ENCODE results near the gene DBNL. TPM values are rescaled to one million over a fixed set of nuclear protein-coding genes. Genes with fewer than 3 reads are reported as not detected.
"Not testable (repeated sequence)": the region's sequence is repeated elsewhere in the genome, so short reads cannot be mapped to it uniquely, and the experiment has no call there.

The DBNL gene
- polyA plus RNA-seq, 1 donor from 2014 or later = 124 TPM

DNA sequence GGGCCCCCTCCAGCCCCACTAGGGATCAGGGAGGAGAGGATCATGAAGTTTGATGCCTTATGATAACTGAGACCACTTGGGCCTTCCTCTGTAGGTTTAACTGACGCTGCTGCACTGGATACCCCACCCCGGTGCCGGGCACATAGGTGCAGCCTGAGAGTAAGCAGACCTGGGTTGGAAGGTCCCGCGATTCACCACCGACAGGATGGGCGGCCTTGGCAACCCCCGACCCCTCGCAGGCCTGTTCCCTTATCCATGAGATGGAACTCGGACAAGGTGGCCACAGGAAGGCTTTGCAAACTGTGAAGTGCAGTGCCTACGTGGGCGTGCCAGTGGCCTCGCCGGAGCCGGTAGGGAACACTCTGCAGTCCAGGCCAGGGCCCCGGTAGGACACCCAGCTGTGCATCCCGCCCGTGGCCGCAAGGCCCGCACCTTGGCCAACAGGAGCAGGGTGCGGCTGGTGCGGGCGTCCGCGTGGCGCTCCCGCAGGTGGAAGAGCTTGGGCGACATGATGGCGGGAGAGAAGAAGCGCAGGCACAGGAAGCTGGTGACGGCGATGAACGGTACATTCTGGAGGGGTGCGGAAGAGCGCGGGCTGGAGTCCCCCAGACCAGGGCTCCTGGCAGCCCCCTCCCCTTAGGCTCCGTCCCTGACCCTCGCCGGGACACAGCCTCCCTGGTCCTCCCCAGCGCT, 4.6 kb upstream of the DBNL start:
- H3K4me2 ChIP-seq (ENCODE audit: low read length); H3K27me3 ChIP-seq (ENCODE audit: insufficient read depth, low read depth, low read length); H4K20me1 ChIP-seq (ENCODE audit: insufficient read depth); H3K9me3 ChIP-seq (ENCODE audit: low read length); H2AFZ ChIP-seq (ENCODE audit: low read depth, low read length); H3K27ac ChIP-seq (ENCODE audit: low read length); H3K36me3 ChIP-seq (ENCODE audit: insufficient read depth, low read length); H3K9ac ChIP-seq (ENCODE audit: low read length); H3K79me2 ChIP-seq (replicated peaks; ENCODE audit: insufficient read depth, low read length); H3K9me2 ChIP-seq (ENCODE audit: insufficient read depth, low read length); H3F3A ChIP-seq (ENCODE audit: insufficient read depth, low read length, poor library complexity, severe bottlenecking): not testable (repeated sequence)
- peak overlapping the region; percentile 49 for H3K4me3 ChIP-seq (ENCODE audit: low read length)

DNA sequence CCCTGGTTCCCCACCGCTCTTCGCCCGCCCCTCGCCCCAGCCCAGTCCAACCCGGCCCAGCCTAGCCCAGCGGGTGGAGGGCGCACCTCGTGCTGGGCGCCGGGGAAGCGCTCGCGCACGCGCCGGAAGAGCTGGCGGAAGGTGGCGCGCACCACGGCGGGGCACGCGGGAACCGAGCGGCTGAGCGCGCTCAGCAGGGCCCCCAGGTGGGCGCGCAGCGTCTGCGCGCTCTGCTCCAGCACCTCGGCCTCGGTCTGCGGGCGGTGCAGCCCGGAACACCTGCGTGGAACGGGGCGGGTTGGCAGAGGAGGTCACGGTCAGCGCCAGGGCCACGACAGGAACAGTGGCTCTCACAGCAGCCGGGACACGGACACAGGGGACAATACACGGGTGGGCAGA, 4.0 kb upstream of the DBNL start:
- not testable (repeated sequence) for H3K9me3 ChIP-seq (ENCODE audit: low read length); H3K27ac ChIP-seq (ENCODE audit: low read length); H4K20me1 ChIP-seq (ENCODE audit: insufficient read depth); H3K9me2 ChIP-seq (ENCODE audit: insufficient read depth, low read length); H3K79me2 ChIP-seq (replicated peaks; ENCODE audit: insufficient read depth, low read length); H3K27me3 ChIP-seq (ENCODE audit: insufficient read depth, low read depth, low read length); H2AFZ ChIP-seq (ENCODE audit: low read depth, low read length); H3F3A ChIP-seq (ENCODE audit: insufficient read depth, low read length, poor library complexity, severe bottlenecking); H3K36me3 ChIP-seq (ENCODE audit: insufficient read depth, low read length); H3K4me2 ChIP-seq (ENCODE audit: low read length)
- TF ChIP-seq, protein P1, sequence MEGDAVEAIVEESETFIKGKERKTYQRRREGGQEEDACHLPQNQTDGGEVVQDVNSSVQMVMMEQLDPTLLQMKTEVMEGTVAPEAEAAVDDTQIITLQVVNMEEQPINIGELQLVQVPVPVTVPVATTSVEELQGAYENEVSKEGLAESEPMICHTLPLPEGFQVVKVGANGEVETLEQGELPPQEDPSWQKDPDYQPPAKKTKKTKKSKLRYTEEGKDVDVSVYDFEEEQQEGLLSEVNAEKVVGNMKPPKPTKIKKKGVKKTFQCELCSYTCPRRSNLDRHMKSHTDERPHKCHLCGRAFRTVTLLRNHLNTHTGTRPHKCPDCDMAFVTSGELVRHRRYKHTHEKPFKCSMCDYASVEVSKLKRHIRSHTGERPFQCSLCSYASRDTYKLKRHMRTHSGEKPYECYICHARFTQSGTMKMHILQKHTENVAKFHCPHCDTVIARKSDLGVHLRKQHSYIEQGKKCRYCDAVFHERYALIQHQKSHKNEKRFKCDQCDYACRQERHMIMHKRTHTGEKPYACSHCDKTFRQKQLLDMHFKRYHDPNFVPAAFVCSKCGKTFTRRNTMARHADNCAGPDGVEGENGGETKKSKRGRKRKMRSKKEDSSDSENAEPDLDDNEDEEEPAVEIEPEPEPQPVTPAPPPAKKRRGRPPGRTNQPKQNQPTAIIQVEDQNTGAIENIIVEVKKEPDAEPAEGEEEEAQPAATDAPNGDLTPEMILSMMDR (IDR thresholded peaks at IDR 0.05; ENCODE audit: poor library complexity, severe bottlenecking) = peak; percentile 47
- peak; percentile 25 for TF ChIP-seq MXI1 (conservative IDR thresholded peaks at IDR 0.05; ENCODE audit: poor library complexity, severe bottlenecking)
- H3K9ac ChIP-seq (ENCODE audit: low read length) = peak overlapping the region; percentile 20
- peak overlapping the region; percentile 49 for H3K4me3 ChIP-seq (ENCODE audit: low read length)

DNA sequence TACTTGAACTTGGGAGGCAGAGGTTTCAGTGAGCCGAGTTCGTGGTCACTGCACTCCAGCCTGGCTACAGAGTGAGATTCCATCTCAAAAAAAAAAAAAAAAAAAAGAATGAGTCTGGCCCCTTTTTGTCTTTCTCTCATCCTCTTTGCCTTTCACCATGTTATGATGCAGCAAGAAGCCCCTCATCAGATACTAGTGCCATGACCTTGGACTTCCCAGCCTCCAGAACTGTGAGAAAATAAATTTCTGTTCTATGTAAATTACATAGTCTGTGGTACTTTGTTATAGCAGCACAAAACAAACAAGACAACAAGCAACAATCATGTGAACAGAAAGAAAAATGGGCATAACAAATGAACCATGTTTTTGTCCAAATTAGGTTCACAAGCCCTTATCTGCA, 2.3 kb upstream of the DBNL start:
- H3K79me2 ChIP-seq (replicated peaks; ENCODE audit: insufficient read depth, low read length) = peaks cover 27% of the 10 kb centered on the region
- no peak overlapping the region for H3K27ac ChIP-seq (ENCODE audit: low read length)
- no peak overlapping the region for H3K4me3 ChIP-seq (ENCODE audit: low read length)
- no peaks in the 10 kb centered on the region for H3K27me3 ChIP-seq (ENCODE audit: insufficient read depth, low read depth, low read length)
- H3K9ac ChIP-seq (ENCODE audit: low read length) = no peak overlapping the region
- no peaks in the 10 kb centered on the region for H4K20me1 ChIP-seq (ENCODE audit: insufficient read depth)
- no peaks in the 10 kb centered on the region for H3K9me2 ChIP-seq (ENCODE audit: insufficient read depth, low read length)
- TF ChIP-seq POLR2AphosphoS5 (IDR thresholded peaks at IDR 0.05) = no peak
- TF ChIP-seq, protein P1 (IDR thresholded peaks at IDR 0.05; ENCODE audit: poor library complexity, severe bottlenecking) = no peak
- TF ChIP-seq MXI1 (conservative IDR thresholded peaks at IDR 0.05; ENCODE audit: poor library complexity, severe bottlenecking) = no peak
- no peak for TF ChIP-seq EZH2 (IDR thresholded peaks at IDR 0.05; ENCODE audit: borderline replicate concordance, insufficient read depth, low read length, poor library complexity, severe bottlenecking)
- TF ChIP-seq TAF1 (IDR thresholded peaks at IDR 0.05; ENCODE audit: low read depth) = no peak
- no peak for TF ChIP-seq EP300 (conservative IDR thresholded peaks at IDR 0.05; ENCODE audit: poor library complexity, severe bottlenecking)
- TF ChIP-seq, protein P2, sequence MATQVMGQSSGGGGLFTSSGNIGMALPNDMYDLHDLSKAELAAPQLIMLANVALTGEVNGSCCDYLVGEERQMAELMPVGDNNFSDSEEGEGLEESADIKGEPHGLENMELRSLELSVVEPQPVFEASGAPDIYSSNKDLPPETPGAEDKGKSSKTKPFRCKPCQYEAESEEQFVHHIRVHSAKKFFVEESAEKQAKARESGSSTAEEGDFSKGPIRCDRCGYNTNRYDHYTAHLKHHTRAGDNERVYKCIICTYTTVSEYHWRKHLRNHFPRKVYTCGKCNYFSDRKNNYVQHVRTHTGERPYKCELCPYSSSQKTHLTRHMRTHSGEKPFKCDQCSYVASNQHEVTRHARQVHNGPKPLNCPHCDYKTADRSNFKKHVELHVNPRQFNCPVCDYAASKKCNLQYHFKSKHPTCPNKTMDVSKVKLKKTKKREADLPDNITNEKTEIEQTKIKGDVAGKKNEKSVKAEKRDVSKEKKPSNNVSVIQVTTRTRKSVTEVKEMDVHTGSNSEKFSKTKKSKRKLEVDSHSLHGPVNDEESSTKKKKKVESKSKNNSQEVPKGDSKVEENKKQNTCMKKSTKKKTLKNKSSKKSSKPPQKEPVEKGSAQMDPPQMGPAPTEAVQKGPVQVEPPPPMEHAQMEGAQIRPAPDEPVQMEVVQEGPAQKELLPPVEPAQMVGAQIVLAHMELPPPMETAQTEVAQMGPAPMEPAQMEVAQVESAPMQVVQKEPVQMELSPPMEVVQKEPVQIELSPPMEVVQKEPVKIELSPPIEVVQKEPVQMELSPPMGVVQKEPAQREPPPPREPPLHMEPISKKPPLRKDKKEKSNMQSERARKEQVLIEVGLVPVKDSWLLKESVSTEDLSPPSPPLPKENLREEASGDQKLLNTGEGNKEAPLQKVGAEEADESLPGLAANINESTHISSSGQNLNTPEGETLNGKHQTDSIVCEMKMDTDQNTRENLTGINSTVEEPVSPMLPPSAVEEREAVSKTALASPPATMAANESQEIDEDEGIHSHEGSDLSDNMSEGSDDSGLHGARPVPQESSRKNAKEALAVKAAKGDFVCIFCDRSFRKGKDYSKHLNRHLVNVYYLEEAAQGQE (IDR thresholded peaks at IDR 0.05; ENCODE audit: borderline replicate concordance) = no peak
- TF ChIP-seq SMC3 (conservative IDR thresholded peaks at IDR 0.05; ENCODE audit: poor library complexity) = no peak
- TF ChIP-seq RAD21 (conservative IDR thresholded peaks at IDR 0.05) = no peak
- H2AFZ ChIP-seq (ENCODE audit: low read depth, low read length) = no peak overlapping the region
- H3K36me3 ChIP-seq (ENCODE audit: insufficient read depth, low read length) = no peaks in the 10 kb centered on the region
- no peak overlapping the region for H3K4me2 ChIP-seq (ENCODE audit: low read length)
- no peaks in the 10 kb centered on the region for H3F3A ChIP-seq (ENCODE audit: insufficient read depth, low read length, poor library complexity, severe bottlenecking)
- H3K9me3 ChIP-seq (ENCODE audit: low read length) = no peaks in the 10 kb centered on the region

All from neural cell (in vitro differentiated cells).